Vagina (tissue), 2 donors: ENCODE measurements around the gene CSNK1D. TPM values are rescaled to one million over a fixed set of nuclear protein-coding genes. Genes with fewer than 3 reads are reported as not detected.

ENCODE experiments used
- DNase-seq, 2 donors: peaks; one replicate each; pipeline ENCODE4 v3.0.0-alpha.2; 2017; ENCODE audit errors: extremely low spot score in 2 of 2
- H3K27ac ChIP-seq: fragments of 200-600 bp; sonication (generic); one replicate; pipeline ENCODE4 v1.5.1; 2019
- H3K27me3 ChIP-seq: fragments of 200-600 bp; sonication (generic); one replicate; pipeline ENCODE4 v1.5.1; 2019
- H3K36me3 ChIP-seq, 2 donors: fragments of 200-600 bp; sonication (generic); one replicate each; pipeline ENCODE4 v1.5.1; 2017 to 2019
- H3K4me1 ChIP-seq: fragments of 200-600 bp; sonication (generic); one replicate; pipeline ENCODE4 v1.5.1; 2019
- H3K4me3 ChIP-seq, 2 donors: fragments of 200-600 bp; sonication (generic); 1 replicate in 1 of 2; 2 replicates in 1 of 2; pipeline ENCODE4 v1.5.1; 2016 to 2019
- H3K9me3 ChIP-seq: fragments of 200-600 bp; sonication (generic); one replicate; pipeline ENCODE4 v1.5.1; 2019
- POLR2A ChIP-seq, 2 donors: fragments of 450-650 bp; IDR thresholded peaks; one replicate each; pipeline ENCODE4 v1.6.1; 2017; ENCODE audit warnings: antibody characterized with exemption in 2 of 2, mild to moderate bottlenecking in 2 of 2, moderate library complexity in 2 of 2
- POLR2AphosphoS5 ChIP-seq, 2 donors: sonication (generic); formaldehyde crosslinking; IDR thresholded peaks; one replicate each; pipeline ENCODE4 v1.9.0; 2017; ENCODE audit warnings: antibody characterized with exemption in 2 of 2, mild to moderate bottlenecking in 2 of 2, low read depth in 1 of 2; ENCODE audit not compliant: insufficient read depth in 1 of 2
- intact Hi-C: fragments of 100-400 bp; cut with DNase I; formaldehyde crosslinking; loops from one replicate; pipeline ENCODE4 v1.15.1; 2023
- total RNA-seq: library from RNA; depleted of rRNA; stranded (reverse); fragments of >200 nt; gene quantifications from one replicate; pipeline ENCODE4 v1.2.3, GENCODE V29; 2016
- TF ChIP-seq, protein P1 (sequence below), 3 experiments: fragments of 450-650 bp in 2 of 3; fragments of 200-600 bp in 1 of 3; sonication (generic) in 1 of 3; IDR thresholded peaks; one replicate each; pipeline ENCODE4 v1.5.1; 2017 to 2019; ENCODE audit warnings: antibody characterized with exemption in 3 of 3, mild to moderate bottlenecking in 2 of 3, moderate library complexity in 2 of 3

CSNK1D gene
- 67.8 TPM for total RNA-seq

DNA sequence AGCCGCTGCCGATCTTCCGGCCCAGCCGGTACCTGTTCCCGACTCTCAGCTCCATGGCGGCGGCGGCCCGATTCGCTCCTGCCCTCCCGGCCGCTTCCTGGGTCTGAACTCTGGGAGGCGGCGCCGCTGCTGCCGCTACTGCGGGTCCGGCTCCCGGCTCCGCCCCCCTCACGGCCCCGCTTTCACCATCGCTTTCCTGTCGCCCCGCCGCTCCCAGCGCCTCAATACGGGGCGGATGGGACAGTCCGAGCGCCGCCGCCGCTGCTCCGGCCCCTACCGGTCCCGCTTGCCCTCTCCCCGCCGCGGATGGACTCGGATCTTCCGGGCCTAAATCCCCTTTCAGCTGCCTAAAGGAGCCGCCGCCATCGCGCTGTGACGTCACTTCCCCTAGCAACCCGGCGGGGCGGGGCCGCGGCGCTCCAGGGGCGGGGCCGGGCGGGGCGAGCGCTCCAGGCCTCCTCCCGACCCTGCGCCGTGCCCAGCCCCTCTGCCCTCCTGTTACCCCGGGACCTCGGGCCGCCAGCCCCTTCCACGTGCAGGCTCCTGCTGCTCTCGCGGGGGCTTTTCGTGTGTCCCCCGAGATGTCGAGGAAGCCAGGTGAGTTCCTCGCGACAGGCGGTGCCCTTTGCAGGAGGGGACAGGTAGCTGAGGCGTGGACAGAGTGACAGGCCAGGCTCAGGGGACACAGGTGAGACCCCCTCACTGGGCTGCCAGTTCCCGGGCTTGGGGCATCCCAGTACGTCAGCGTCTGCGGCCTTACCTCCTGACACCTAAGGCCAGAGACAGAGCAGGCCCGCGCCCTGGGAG, at the start of gene CSNK1D:
CSNK1D (minus strand) TSS at position 374 of the 807 bp plus-strand sequence; CDS start at position 55, 319 bp downstream.
- Histone ChIP-seq H3K36me3 (peaks cover 0 to 15% of the 10 kb centered on the region in 2 donors), H3K9me3 (no peaks in the 10 kb centered on the region), H3K27ac (peak within 1 kb of the TSS; percentile 98), H3K4me3 (peak within 1 kb of the TSS; percentile 57 to 90), H3K4me1 (peaks cover 59% of the 10 kb centered on the region), H3K27me3 (no peaks in the 10 kb centered on the region)
- intact Hi-C loops: no loop called here
- DNase-seq: no peak
- peak in 1 of 2 donors; percentile 79 for TF ChIP-seq POLR2A (IDR thresholded peaks at IDR 0.05)
- TF ChIP-seq, protein P1, sequence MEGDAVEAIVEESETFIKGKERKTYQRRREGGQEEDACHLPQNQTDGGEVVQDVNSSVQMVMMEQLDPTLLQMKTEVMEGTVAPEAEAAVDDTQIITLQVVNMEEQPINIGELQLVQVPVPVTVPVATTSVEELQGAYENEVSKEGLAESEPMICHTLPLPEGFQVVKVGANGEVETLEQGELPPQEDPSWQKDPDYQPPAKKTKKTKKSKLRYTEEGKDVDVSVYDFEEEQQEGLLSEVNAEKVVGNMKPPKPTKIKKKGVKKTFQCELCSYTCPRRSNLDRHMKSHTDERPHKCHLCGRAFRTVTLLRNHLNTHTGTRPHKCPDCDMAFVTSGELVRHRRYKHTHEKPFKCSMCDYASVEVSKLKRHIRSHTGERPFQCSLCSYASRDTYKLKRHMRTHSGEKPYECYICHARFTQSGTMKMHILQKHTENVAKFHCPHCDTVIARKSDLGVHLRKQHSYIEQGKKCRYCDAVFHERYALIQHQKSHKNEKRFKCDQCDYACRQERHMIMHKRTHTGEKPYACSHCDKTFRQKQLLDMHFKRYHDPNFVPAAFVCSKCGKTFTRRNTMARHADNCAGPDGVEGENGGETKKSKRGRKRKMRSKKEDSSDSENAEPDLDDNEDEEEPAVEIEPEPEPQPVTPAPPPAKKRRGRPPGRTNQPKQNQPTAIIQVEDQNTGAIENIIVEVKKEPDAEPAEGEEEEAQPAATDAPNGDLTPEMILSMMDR (IDR thresholded peaks at IDR 0.05): peak in 1 of 3 experiments; percentile 14
- TF ChIP-seq POLR2AphosphoS5 (IDR thresholded peaks at IDR 0.05; ENCODE audit: insufficient read depth in 1 of 2, low read depth in 1 of 2): peak in 1 of 2 donors; percentile 95

DNA sequence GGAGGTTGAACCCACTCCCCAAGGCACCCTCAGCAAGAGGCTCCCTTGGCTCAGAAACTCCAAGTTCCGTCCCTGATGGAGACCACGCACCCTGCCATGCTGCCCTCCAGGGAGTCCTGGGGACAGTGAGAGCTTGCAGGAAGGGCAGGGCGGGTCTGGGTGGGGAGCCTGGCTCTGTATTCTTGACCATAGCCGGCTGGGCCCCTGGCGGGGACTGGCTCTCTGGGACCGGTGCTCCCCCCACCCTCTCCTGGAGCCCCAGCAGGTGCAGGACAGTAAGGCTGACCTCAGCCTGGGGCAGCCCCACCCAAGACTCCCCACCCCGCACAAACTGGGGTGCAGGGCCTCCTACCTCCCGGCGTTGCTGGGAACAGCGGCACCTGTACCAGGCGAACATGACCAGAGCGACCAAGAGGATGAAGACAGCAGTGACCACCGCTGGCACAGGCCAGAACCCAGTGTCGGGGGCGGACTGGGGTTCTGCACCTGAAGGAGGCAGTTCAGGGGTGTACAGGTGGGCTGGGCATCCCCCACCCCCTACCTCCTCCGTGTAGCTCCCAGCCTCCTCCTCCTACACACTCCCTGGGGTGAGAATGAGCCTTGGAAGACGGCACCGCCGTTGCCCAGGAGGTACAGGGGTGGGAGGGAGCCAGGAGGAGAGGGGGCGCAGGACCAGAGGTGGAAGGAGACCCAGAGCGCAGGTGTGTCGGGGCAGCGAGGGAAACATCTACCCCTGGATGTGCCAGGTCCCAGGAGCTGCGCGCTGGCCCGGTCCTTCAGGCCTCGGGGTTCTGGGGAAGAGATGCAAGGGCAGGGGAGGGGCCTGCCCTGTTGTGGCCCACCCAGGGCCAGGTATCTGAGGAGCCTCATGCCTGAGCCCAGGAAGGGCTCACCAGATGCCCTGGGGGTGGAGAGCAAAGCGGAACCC, 49.3 kb upstream of the CSNK1D start:
- intact Hi-C loops: loop anchor here (10.0 kb wide), 2 partner anchors 118 to 278 kb away; no protein-coding TSS in a partner anchor
- Histone ChIP-seq H3K27ac (no peak overlapping the region), H3K9me3 (no peaks in the 10 kb centered on the region), H3K4me1 (peaks cover 6% of the 10 kb centered on the region), H3K36me3 (no peaks in the 10 kb centered on the region), H3K4me3 (no peak overlapping the region), H3K27me3 (no peaks in the 10 kb centered on the region)
- no peak for TF ChIP-seq POLR2A (IDR thresholded peaks at IDR 0.05)
- TF ChIP-seq, protein P1 (IDR thresholded peaks at IDR 0.05): no peak
- TF ChIP-seq POLR2AphosphoS5 (IDR thresholded peaks at IDR 0.05; ENCODE audit: insufficient read depth in 1 of 2, low read depth in 1 of 2): no peak
- no peak for DNase-seq

DNA sequence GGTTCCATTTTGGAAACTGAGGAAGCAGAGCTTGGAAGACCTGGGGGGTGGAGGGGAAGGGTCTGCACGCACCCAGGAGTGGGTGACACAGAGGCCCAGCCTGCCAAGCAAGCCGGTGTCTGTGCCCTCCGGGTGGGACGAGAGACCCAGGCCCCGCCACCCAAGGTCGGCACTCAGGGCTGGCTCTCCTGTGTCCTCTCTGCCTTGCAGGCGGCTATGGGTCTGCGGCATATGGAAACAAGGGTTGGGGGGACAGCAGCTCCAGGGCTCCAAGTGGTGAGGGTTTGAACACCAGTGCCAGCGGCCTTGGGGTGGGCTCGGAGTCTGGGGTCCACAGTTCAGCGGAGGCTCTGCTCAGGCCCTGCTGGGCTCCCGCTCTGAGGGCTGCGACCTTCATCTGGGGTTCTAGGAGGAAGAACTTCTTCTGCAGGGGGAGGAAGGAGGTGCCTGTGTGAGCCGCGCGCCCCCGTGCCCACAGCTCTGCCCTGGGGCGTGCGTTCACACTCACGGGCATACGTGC, 48.5 kb upstream of the CSNK1D start:
- Histone ChIP-seq H3K36me3 (no peaks in the 10 kb centered on the region), H3K27ac (no peak overlapping the region), H3K4me3 (no peak overlapping the region), H3K9me3 (no peaks in the 10 kb centered on the region), H3K27me3 (no peaks in the 10 kb centered on the region), H3K4me1 (peaks cover 6% of the 10 kb centered on the region)
- TF ChIP-seq POLR2AphosphoS5 (IDR thresholded peaks at IDR 0.05; ENCODE audit: insufficient read depth in 1 of 2, low read depth in 1 of 2): no peak
- TF ChIP-seq POLR2A (IDR thresholded peaks at IDR 0.05): no peak
- TF ChIP-seq, protein P1 (IDR thresholded peaks at IDR 0.05): no peak
- DNase-seq: no peak
- intact Hi-C loops: loop anchor here (2.0 to 10.0 kb wide), 3 partner anchors 77 to 277 kb away; no protein-coding TSS in a partner anchor

DNA sequence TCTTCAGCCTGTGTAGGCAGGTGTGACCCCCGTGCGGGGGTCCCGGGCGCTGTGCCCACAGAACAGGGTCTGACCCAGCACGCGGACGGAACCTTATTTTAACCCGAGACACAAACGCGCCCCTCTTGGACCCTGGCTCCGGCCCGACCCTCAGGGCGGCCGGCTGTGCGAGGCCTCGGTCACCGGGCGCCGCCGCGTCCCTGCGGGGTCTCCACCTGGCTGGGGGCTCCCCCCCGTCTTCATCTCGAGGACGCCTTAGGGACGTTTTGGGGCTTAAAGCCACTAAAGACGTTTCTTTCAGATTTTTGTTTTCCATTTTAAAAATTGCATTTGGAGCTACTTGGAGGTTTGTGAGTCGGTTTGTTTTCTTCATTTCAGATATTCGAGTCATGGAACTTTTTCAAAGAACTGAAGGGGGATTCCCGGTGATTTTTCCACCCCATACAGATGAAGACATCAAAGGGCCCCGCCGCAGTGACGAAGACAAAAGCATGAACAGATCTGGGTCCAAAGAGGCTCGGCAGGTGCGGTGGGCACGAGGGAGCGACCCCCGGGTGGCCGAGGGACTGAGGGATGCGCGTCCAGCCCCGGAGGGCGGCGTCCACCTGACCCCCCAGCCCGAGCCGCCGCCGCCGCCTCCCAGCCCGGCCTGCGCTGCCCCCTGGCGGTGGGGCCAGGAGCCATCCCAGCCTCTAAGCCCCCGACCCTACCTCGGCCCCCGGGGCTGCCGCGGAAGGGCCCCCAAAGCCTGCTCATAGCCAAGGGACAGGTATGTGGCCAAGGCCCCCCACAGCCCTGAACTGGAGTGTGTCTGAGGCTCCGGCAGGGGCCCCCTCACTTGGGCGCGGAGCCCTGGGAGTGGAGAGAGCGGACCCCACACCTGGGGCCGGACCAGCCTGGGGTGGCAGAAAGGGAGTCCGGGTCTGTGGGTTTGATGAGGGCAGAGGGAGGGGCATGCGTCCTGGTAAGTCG, 47.7 kb upstream of the CSNK1D start:
- TF ChIP-seq, protein P1 (IDR thresholded peaks at IDR 0.05): peak; percentile 89 to 98 (median 90)
- no peak for TF ChIP-seq POLR2AphosphoS5 (IDR thresholded peaks at IDR 0.05; ENCODE audit: insufficient read depth in 1 of 2, low read depth in 1 of 2)
- Histone ChIP-seq H3K27me3 (no peaks in the 10 kb centered on the region), H3K4me3 (no peak overlapping the region), H3K27ac (no peak overlapping the region), H3K36me3 (no peaks in the 10 kb centered on the region), H3K4me1 (peaks cover 6% of the 10 kb centered on the region), H3K9me3 (no peaks in the 10 kb centered on the region)
- intact Hi-C loops: loop anchor here (2.0 to 10.0 kb wide), 3 partner anchors 76 to 276 kb away; no protein-coding TSS in a partner anchor
- DNase-seq: no peak
